Skeletal muscle tissue (tissue), 4 donors: ENCODE data around the gene VILL. TPM values are rescaled to one million over a fixed set of nuclear protein-coding genes. Genes with fewer than 3 reads are reported as not detected.
A peak's percentile ranks its signal among the peaks of the same experiment; 100 is the strongest.

Experiments used
- H3K27ac ChIP-seq: one replicate; pipeline ENCODE4 v1.7.0; 2013; ENCODE audit warnings: mild to moderate bottlenecking, low read depth, low read length, inconsistent platforms
- H3K27me3 ChIP-seq, 3 donors: one replicate each; pipeline ENCODE4 v1.7.0; 2013; ENCODE audit warnings: low read length in 3 of 3; ENCODE audit not compliant: control insufficient read depth in 3 of 3, insufficient read depth in 3 of 3
- H3K36me3 ChIP-seq, 3 donors: one replicate each; pipeline ENCODE4 v1.7.0; 2013; ENCODE audit warnings: low read length in 3 of 3; ENCODE audit not compliant: control insufficient read depth in 3 of 3, insufficient read depth in 3 of 3
- H3K4me1 ChIP-seq, 3 donors: one replicate each; pipeline ENCODE4 v1.7.0; 2013; ENCODE audit warnings: low read length in 3 of 3, mild to moderate bottlenecking in 3 of 3; ENCODE audit not compliant: control insufficient read depth in 3 of 3, insufficient read depth in 3 of 3
- H3K4me3 ChIP-seq, 3 donors: one replicate each; pipeline ENCODE4 v1.7.0; 2013; ENCODE audit warnings: low read length in 3 of 3
- H3K9ac ChIP-seq, 3 donors: one replicate each; pipeline ENCODE4 v1.7.0; 2013; ENCODE audit warnings: low read length in 3 of 3, mild to moderate bottlenecking in 3 of 3, moderate library complexity in 2 of 3, low read depth in 1 of 3
- H3K9me3 ChIP-seq, 3 donors: one replicate each; pipeline ENCODE4 v1.7.0; 2013; ENCODE audit warnings: low read length in 3 of 3; ENCODE audit not compliant: control insufficient read depth in 3 of 3
- total RNA-seq: library from RNA; depleted of rRNA; stranded (reverse); fragments of >200 nt; gene quantifications from one replicate; pipeline ENCODE4 v1.2.3, GENCODE V29; 2014
- donor health status: Osteomylitis.

VILL gene
- total RNA-seq, 1 donor from 2014 or later, result 7.8 TPM

- Histone ChIP-seq H3K4me1 (peaks cover 7 to 14% (median 12%) of the 10 kb centered on the region in 3 donors), H3K27ac (no peak overlapping the region), H3K27me3 (no peaks in the 10 kb centered on the region), H3K9ac (no peak overlapping the region), H3K4me3 (no peak overlapping the region), H3K9me3 (no peaks in the 10 kb centered on the region), H3K36me3 (peaks cover 15 to 24% (median 16%) of the 10 kb centered on the region in 3 donors)
Measured at GRCh38 chr3:38005076-38006020, 14.8 kb downstream of the VILL start.

GRCh38 chr3:38006031-38006430 is 15.4 kb downstream of the VILL start:
- Histone ChIP-seq H3K36me3 (peaks cover 15 to 30% (median 18%) of the 10 kb centered on the region in 3 donors), H3K27ac (no peak overlapping the region), H3K9ac (no peak overlapping the region), H3K27me3 (no peaks in the 10 kb centered on the region), H3K9me3 (no peaks in the 10 kb centered on the region), H3K4me3 (no peak overlapping the region), H3K4me1 (peaks cover 7 to 14% (median 12%) of the 10 kb centered on the region in 3 donors)

DNA sequence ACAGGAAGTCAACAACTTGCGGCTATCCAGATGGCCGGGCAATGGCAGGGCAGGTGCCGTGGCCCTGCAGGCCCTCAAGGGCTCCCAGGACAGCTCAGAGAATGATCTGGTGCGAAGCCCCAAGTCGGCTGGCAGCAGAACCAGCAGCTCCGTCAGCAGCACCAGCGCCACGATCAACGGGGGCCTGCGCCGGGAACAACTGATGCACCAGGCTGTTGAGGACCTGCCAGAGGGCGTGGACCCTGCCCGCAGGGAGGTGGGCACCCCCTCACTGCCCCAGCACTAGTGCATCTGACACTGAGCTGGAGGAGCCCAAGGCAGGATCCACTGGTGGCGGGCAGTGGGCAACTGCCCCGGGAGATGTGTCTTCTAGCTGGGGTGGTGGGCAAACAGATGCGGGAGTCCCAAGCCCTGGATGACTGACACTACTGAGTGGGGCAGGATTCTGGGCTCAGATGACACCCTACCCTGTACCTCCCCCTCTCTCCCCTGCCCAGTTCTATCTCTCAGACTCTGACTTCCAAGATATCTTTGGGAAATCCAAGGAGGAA is 15.9 kb downstream of the VILL start:
- Histone ChIP-seq H3K27me3 (no peaks in the 10 kb centered on the region), H3K4me3 (no peak overlapping the region), H3K9ac (no peak overlapping the region), H3K4me1 (peaks cover 7 to 14% (median 12%) of the 10 kb centered on the region in 3 donors), H3K36me3 (peaks cover 15 to 31% (median 18%) of the 10 kb centered on the region in 3 donors), H3K27ac (no peak overlapping the region), H3K9me3 (no peaks in the 10 kb centered on the region)

DNA sequence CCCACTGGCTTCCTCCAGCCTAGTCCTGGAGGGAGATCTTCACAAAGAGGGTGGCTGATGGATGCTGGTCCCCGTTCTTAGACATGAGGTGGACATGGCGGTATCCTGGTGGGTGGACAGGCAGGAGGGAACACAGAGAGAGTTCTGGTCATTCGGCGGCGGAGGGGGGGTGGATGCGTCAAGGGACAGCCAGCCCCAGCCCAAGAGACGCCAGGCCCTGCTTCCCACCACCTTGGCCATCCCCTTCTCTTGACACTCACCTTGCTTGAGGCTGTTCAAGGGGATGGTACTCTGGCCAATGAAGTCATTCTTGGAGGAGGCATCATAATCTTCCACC is 17.1 kb downstream of the VILL start:
- Histone ChIP-seq H3K4me3 (no peak overlapping the region), H3K9ac (no peak overlapping the region), H3K27ac (no peak overlapping the region), H3K36me3 (peaks cover 12 to 27% (median 16%) of the 10 kb centered on the region in 3 donors), H3K27me3 (no peaks in the 10 kb centered on the region), H3K9me3 (no peaks in the 10 kb centered on the region), H3K4me1 (peaks cover 7 to 14% (median 12%) of the 10 kb centered on the region in 3 donors)

GRCh38 chr3:38008191-38008701 is 17.7 kb downstream of the VILL start:
- H3K27me3 ChIP-seq, result no peaks in the 10 kb centered on the region
- H3K4me3 ChIP-seq, result no peak overlapping the region
- peaks cover 7 to 14% (median 10%) of the 10 kb centered on the region in 3 donors for H3K4me1 ChIP-seq
- H3K9me3 ChIP-seq, result no peaks in the 10 kb centered on the region
- H3K36me3 ChIP-seq, result peaks cover 12 to 27% (median 16%) of the 10 kb centered on the region in 3 donors
- no peak overlapping the region for H3K9ac ChIP-seq
- no peak overlapping the region for H3K27ac ChIP-seq

- H3K36me3 ChIP-seq, result peaks cover 12 to 27% (median 16%) of the 10 kb centered on the region in 3 donors
- H3K4me1 ChIP-seq, result peaks cover 7 to 9% (median 9%) of the 10 kb centered on the region in 3 donors
- peak overlapping the region in 1 of 3 donors; percentile 16 for H3K9ac ChIP-seq
- H3K9me3 ChIP-seq, result no peaks in the 10 kb centered on the region
- no peak overlapping the region for H3K4me3 ChIP-seq
- no peak overlapping the region for H3K27ac ChIP-seq
- H3K27me3 ChIP-seq, result no peaks in the 10 kb centered on the region
Measured at GRCh38 chr3:38008971-38009580, 18.5 kb downstream of the VILL start.

DNA sequence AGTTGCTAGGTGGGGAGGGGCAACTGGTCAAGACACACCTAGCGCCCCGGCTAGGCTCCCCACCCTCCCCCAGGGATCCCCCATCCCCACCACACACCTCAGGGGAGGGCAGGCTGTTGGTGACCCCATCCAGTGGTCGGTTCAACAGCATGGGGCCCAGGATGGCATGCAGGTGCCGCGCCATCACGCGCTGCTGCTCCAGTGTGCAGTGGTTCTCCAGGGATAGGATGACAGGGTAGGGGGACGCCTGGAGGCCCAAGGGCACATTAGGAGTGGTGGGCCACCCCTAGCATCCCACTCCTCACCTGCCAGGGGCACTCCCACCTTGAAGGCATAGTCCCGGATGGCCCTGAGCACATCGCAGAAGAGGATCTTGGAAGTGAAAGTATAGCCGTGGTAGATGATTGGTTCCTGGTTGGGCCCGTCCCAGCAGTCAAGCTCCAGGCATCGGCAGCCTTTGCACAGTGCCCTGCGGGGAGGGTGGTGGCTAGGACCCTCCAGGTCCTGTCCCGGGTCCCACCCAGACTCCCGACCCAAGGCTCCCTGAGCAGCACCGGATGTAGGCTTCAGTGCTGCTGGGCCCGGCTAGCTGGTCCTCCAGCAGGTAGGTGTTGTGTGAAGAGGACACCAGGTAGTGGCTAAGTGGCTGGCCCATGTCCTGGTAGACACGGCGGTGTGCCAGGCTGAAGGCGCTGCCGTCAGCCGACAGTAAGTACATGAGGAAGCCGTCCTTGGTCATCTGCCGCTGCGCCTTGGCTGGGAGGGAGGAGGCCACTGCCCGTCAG is 19.4 kb downstream of the VILL start:
- Histone ChIP-seq H3K27me3 (no peaks in the 10 kb centered on the region), H3K27ac (no peak overlapping the region), H3K36me3 (peaks cover 12 to 30% (median 16%) of the 10 kb centered on the region in 3 donors), H3K9ac (no peak overlapping the region), H3K4me3 (no peak overlapping the region), H3K9me3 (no peaks in the 10 kb centered on the region), H3K4me1 (peaks cover 0 to under 1% (median 0%) of the 10 kb centered on the region in 3 donors)

- Histone ChIP-seq H3K9me3 (peaks cover 0 to 2% (median under 1%) of the 10 kb centered on the region in 3 donors), H3K36me3 (peaks cover 21 to 39% (median 23%) of the 10 kb centered on the region in 3 donors), H3K27me3 (no peaks in the 10 kb centered on the region)
Measured at GRCh38 chr3:38011111-38011510, 20.5 kb downstream of the VILL start.

DNA sequence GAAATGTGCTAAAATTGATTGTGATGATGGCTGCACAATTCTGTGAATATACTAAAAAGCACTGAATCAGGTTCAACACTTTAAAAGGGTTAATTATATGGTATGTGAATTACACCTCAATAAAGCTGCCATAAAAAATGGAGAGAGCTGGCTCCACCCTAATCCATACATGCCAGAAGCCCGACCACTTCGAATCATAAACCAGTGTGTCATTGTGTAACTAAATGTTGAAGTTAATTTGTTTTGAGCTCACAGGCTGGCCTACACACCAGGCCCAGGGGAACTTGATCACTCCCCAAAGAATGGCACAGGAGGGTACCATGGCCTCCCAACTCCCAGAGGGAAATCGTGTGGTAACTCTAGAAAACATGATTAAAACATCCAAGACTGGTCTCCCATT is 24.9 kb downstream of the VILL start:
- no peak overlapping the region for H3K9ac ChIP-seq
- peaks cover 0 to 7% (median 2%) of the 10 kb centered on the region in 3 donors for H3K9me3 ChIP-seq
- H3K27me3 ChIP-seq, result no peaks in the 10 kb centered on the region
- no peak overlapping the region for H3K4me3 ChIP-seq
- H3K36me3 ChIP-seq, result peaks cover 24 to 47% (median 28%) of the 10 kb centered on the region in 3 donors
- H3K4me1 ChIP-seq, result no peaks in the 10 kb centered on the region
- H3K27ac ChIP-seq, result no peak overlapping the region

More at GRCh38 chr3:38011111-38011510, 20.5 kb downstream of the VILL start:
- H3K4me3 ChIP-seq, result no peak overlapping the region
- H3K27ac ChIP-seq, result no peak overlapping the region
- H3K9ac ChIP-seq, result no peak overlapping the region
- no peaks in the 10 kb centered on the region for H3K4me1 ChIP-seq
